ENCODE measurements around the gene BOD1.
A peak's percentile ranks its signal among the peaks of the same experiment; 100 is the strongest.

BOD1 gene

GRCh38 chr5:173616577-173617118 lies at the start of gene BOD1:
Gene BOD1, minus strand, starts transcription at chr5:173616650. Its CDS starts 214 bp downstream, at chr5:173616436.
- DNase-seq = peak; percentile 85

GRCh38 chr5:173665326-173665725 lies 48.9 kb upstream of the BOD1 start:
- no peak for DNase-seq

GRCh38 chr5:173664154-173664526 lies 47.7 kb upstream of the BOD1 start:
- DNase-seq = no peak

- no peak for DNase-seq
These were observed 47.1 kb upstream of the BOD1 start for GRCh38 chr5:173663352-173664153.

- no peak for DNase-seq
These were observed 46.3 kb upstream of the BOD1 start for GRCh38 chr5:173662581-173663351.

GRCh38 chr5:173660481-173661280 lies 44.2 kb upstream of the BOD1 start:
- no peak for DNase-seq

- no peak for DNase-seq
These were observed 43.0 kb upstream of the BOD1 start for GRCh38 chr5:173659423-173659822.

GRCh38 chr5:173657741-173658356 lies 41.4 kb upstream of the BOD1 start:
- no peak for DNase-seq

GRCh38 chr5:173655196-173655797 lies 38.8 kb upstream of the BOD1 start:
- no peak for DNase-seq

- no peak for DNase-seq
These were observed 37.5 kb upstream of the BOD1 start for GRCh38 chr5:173653822-173654523.

- no peak for DNase-seq
These were observed 31.9 kb upstream of the BOD1 start for GRCh38 chr5:173648308-173648866.

GRCh38 chr5:173646692-173647091 lies 30.2 kb upstream of the BOD1 start:
- no peak for DNase-seq

GRCh38 chr5:173645890-173646574 lies 29.6 kb upstream of the BOD1 start:
- no peak for DNase-seq

- no peak for DNase-seq
These were observed 29.0 kb upstream of the BOD1 start for GRCh38 chr5:173645437-173645807.

GRCh38 chr5:173644673-173645436 lies 28.4 kb upstream of the BOD1 start:
- DNase-seq = no peak

GRCh38 chr5:173643964-173644363 lies 27.5 kb upstream of the BOD1 start:
- peak; percentile 46 for DNase-seq

- DNase-seq = no peak
These were observed 26.5 kb upstream of the BOD1 start for GRCh38 chr5:173642895-173643481.

- DNase-seq = no peak
These were observed 25.9 kb upstream of the BOD1 start for GRCh38 chr5:173642191-173642816.

Measured in DMS79 (cell line).